ENCODE data around the gene DLGAP1.

- TF ChIP-seq, protein P1, sequence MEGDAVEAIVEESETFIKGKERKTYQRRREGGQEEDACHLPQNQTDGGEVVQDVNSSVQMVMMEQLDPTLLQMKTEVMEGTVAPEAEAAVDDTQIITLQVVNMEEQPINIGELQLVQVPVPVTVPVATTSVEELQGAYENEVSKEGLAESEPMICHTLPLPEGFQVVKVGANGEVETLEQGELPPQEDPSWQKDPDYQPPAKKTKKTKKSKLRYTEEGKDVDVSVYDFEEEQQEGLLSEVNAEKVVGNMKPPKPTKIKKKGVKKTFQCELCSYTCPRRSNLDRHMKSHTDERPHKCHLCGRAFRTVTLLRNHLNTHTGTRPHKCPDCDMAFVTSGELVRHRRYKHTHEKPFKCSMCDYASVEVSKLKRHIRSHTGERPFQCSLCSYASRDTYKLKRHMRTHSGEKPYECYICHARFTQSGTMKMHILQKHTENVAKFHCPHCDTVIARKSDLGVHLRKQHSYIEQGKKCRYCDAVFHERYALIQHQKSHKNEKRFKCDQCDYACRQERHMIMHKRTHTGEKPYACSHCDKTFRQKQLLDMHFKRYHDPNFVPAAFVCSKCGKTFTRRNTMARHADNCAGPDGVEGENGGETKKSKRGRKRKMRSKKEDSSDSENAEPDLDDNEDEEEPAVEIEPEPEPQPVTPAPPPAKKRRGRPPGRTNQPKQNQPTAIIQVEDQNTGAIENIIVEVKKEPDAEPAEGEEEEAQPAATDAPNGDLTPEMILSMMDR (IDR thresholded peaks at IDR 0.05; ENCODE audit: low read depth, low read length, missing input control), result no peak
- no peak for TF ChIP-seq SP1 (IDR thresholded peaks at IDR 0.05)
- no peak for TF ChIP-seq YY1 (IDR thresholded peaks at IDR 0.05)
- no peak for TF ChIP-seq TAF1 (conservative IDR thresholded peaks at IDR 0.05)
- TF ChIP-seq, protein P2, sequence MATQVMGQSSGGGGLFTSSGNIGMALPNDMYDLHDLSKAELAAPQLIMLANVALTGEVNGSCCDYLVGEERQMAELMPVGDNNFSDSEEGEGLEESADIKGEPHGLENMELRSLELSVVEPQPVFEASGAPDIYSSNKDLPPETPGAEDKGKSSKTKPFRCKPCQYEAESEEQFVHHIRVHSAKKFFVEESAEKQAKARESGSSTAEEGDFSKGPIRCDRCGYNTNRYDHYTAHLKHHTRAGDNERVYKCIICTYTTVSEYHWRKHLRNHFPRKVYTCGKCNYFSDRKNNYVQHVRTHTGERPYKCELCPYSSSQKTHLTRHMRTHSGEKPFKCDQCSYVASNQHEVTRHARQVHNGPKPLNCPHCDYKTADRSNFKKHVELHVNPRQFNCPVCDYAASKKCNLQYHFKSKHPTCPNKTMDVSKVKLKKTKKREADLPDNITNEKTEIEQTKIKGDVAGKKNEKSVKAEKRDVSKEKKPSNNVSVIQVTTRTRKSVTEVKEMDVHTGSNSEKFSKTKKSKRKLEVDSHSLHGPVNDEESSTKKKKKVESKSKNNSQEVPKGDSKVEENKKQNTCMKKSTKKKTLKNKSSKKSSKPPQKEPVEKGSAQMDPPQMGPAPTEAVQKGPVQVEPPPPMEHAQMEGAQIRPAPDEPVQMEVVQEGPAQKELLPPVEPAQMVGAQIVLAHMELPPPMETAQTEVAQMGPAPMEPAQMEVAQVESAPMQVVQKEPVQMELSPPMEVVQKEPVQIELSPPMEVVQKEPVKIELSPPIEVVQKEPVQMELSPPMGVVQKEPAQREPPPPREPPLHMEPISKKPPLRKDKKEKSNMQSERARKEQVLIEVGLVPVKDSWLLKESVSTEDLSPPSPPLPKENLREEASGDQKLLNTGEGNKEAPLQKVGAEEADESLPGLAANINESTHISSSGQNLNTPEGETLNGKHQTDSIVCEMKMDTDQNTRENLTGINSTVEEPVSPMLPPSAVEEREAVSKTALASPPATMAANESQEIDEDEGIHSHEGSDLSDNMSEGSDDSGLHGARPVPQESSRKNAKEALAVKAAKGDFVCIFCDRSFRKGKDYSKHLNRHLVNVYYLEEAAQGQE (IDR thresholded peaks at IDR 0.05), result no peak
- TF ChIP-seq ZBTB33 (IDR thresholded peaks at IDR 0.05), result no peak
- TF ChIP-seq MAX (IDR thresholded peaks at IDR 0.05), result no peak
- TF ChIP-seq GABPA (IDR thresholded peaks at IDR 0.05 in 1 of 2, conservative IDR thresholded peaks at IDR 0.05 in 1 of 2), result no peak
- no peak for TF ChIP-seq RAD21 (IDR thresholded peaks at IDR 0.05)
- TF ChIP-seq JUND (IDR thresholded peaks at IDR 0.05), result no peak
- no peak for TF ChIP-seq EGR1 (IDR thresholded peaks at IDR 0.05; ENCODE audit: low read depth in 2 of 2)
- no peak for TF ChIP-seq ATF3 (IDR thresholded peaks at IDR 0.05)
- no peak for TF ChIP-seq HNF4A (conservative IDR thresholded peaks at IDR 0.05)
- no peak for TF ChIP-seq NR2F2 (IDR thresholded peaks at IDR 0.05)
Measured at GRCh38 chr18:4236940-4237663, 218.0 kb downstream of the DLGAP1 start.

All from liver (tissue), 3 donors.